ENCODE data around the gene KLF16.

Gene KLF16

GRCh38 chr19:1871630-1872029 is 8.3 kb upstream of the KLF16 start:
- no peak for DNase-seq (ENCODE audit: extremely low read depth, low read depth)
- TF ChIP-seq, protein P1, sequence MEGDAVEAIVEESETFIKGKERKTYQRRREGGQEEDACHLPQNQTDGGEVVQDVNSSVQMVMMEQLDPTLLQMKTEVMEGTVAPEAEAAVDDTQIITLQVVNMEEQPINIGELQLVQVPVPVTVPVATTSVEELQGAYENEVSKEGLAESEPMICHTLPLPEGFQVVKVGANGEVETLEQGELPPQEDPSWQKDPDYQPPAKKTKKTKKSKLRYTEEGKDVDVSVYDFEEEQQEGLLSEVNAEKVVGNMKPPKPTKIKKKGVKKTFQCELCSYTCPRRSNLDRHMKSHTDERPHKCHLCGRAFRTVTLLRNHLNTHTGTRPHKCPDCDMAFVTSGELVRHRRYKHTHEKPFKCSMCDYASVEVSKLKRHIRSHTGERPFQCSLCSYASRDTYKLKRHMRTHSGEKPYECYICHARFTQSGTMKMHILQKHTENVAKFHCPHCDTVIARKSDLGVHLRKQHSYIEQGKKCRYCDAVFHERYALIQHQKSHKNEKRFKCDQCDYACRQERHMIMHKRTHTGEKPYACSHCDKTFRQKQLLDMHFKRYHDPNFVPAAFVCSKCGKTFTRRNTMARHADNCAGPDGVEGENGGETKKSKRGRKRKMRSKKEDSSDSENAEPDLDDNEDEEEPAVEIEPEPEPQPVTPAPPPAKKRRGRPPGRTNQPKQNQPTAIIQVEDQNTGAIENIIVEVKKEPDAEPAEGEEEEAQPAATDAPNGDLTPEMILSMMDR (IDR thresholded peaks at IDR 0.05; ENCODE audit: low read depth, low read length), result no peak

GRCh38 chr19:1871140-1871597 is 7.8 kb upstream of the KLF16 start:
- TF ChIP-seq, protein P1 (IDR thresholded peaks at IDR 0.05; ENCODE audit: low read depth, low read length), result no peak

DNA sequence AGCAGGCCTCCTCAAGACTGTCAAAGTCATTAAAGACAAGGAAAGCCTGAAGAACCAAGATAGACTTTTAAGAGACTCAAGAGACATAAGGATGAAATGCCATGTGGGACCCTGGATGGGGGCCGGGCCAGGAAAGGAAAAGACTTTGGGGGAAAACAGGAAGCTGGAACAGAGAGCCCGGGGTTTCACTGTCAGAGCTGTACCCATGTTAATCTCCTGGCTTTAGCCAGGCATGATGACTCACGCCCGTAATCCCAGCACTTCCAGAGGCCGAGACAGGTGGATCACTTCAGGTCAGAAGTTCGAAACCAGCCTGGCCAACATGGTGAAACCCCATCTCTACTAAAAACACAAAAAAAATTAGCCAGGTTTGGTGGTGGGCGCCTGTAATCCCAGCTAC is 5.6 kb upstream of the KLF16 start:
- TF ChIP-seq, protein P1 (IDR thresholded peaks at IDR 0.05; ENCODE audit: low read depth, low read length), result no peak
- DNase-seq (ENCODE audit: extremely low read depth, low read depth), result no peak

More at GRCh38 chr19:1871140-1871597, 7.8 kb upstream of the KLF16 start:
- DNase-seq (ENCODE audit: extremely low read depth, low read depth), result no peak

- TF ChIP-seq, protein P1 (IDR thresholded peaks at IDR 0.05; ENCODE audit: low read depth, low read length), result no peak
- DNase-seq (ENCODE audit: extremely low read depth, low read depth), result no peak
Observed at GRCh38 chr19:1867349-1867724, 4.0 kb upstream of the KLF16 start.

DNA sequence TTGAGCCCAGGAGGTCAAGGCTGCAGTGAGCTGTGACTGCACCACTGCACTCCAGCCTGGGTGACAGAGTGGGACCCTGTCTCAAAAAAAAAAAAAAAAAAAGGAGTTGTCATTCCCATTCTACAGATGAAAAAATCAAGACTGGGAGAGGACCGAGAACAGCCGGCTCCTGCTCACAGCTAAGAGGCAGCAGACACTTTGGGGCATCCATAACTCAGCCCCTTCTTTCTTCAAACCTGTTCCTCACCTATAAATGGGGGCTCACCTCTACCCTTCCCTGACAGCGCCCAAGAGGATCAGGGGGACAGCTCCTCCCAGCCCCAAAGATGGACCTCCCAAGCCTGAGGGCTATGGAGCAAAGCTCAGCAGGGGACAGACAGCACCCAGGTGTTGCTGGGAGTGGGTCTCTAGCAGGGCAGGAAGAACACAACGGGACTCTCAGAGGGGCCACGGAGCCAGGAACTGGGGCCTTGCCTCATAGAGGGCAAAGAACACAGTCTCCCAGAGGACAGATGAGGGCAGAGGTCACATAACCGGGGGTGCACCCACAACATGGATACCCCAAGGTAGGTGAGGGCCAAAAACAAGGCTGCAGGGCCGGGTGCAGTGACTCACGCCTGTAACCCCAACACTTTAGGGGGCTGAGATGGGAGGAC is 3.4 kb upstream of the KLF16 start:
- no peak for DNase-seq (ENCODE audit: extremely low read depth, low read depth)
- TF ChIP-seq, protein P1 (IDR thresholded peaks at IDR 0.05; ENCODE audit: low read depth, low read length), result no peak

- DNase-seq (ENCODE audit: extremely low read depth, low read depth), result no peak
- TF ChIP-seq, protein P1 (IDR thresholded peaks at IDR 0.05; ENCODE audit: low read depth, low read length), result no peak
Observed at GRCh38 chr19:1865172-1866010, 2.0 kb upstream of the KLF16 start.
